MCF 10A (cell line): Measurements from ENCODE around the gene GFOD1. TPM values are rescaled to one million over a fixed set of nuclear protein-coding genes. Genes with fewer than 3 reads are reported as not detected.

Source experiments
- BruUV-seq: library from RNA; stranded (reverse); fragments of 400-500 nt; replicated peaks from 2 replicates; lab custom pipeline; 2021; lab: Mats Ljungman, UMichigan
- CTCF ChIA-PET: fragments of 300-600 bp; sonication (Branson Sonifier 250); formaldehyde crosslinking; extraction: SDS; loops from one replicate; lab custom pipeline; 2021; ENCODE audit warnings: antibody characterized with exemption, inconsistent platforms; lab: Yijun Ruan, JAX
- POLR2A ChIA-PET: fragments of 300-600, 350-650 bp; sonication (Branson Sonifier 250); formaldehyde crosslinking; extraction: SDS; loops from one replicate; lab custom pipeline; 2020; ENCODE audit warnings: antibody characterized with exemption, inconsistent platforms; lab: Yijun Ruan, JAX
- DNase-seq: peaks from one replicate; pipeline ENCODE4 v3.0.0-alpha.2; 2018; ENCODE audit not compliant: unreplicated experiment
- H3K27ac Mint-ChIP-seq: one replicate; pipeline ENCODE4 v1.8.0; 2022; ENCODE audit warnings: mild to moderate bottlenecking, low read depth, mixed read lengths; ENCODE audit not compliant: unreplicated experiment
- H3K27me3 Mint-ChIP-seq: one replicate; pipeline ENCODE4 v1.8.0; 2022; ENCODE audit warnings: mixed read lengths; ENCODE audit not compliant: insufficient read depth, unreplicated experiment
- H3K36me3 Mint-ChIP-seq: one replicate; pipeline ENCODE4 v1.8.0; 2022; ENCODE audit warnings: mild to moderate bottlenecking, moderate library complexity, mixed read lengths; ENCODE audit not compliant: insufficient read depth, unreplicated experiment
- H3K4me1 Mint-ChIP-seq: one replicate; pipeline ENCODE4 v1.8.0; 2022; ENCODE audit warnings: mixed read lengths; ENCODE audit not compliant: insufficient read depth, unreplicated experiment
- H3K4me3 Mint-ChIP-seq: one replicate; pipeline ENCODE4 v1.8.0; 2022; ENCODE audit warnings: mild to moderate bottlenecking, moderate library complexity, mixed read lengths; ENCODE audit not compliant: unreplicated experiment
- H3K9me3 Mint-ChIP-seq: one replicate; pipeline ENCODE4 v1.8.0; 2022; ENCODE audit warnings: mixed read lengths; ENCODE audit not compliant: unreplicated experiment
- intact Hi-C: fragments of 100-400 bp; cut with micrococcal nuclease; formaldehyde crosslinking; loops from 2 replicates; pipeline ENCODE4 v1.14.1; 2022
- total RNA-seq: library from RNA; stranded (reverse); gene quantifications from 2 replicates; pipeline ENCODE4 v1.2.3, GENCODE V29; 2022
- TF ChIP-seq, protein P1 (sequence below): fragments of 200-600 bp; IDR thresholded peaks from one replicate; pipeline ENCODE4 v1.8.0; 2022; ENCODE audit warnings: antibody characterized with exemption, mild to moderate bottlenecking; ENCODE audit not compliant: unreplicated experiment

The GFOD1 gene
- total RNA-seq, 1 experiment from 2014 or later = 9.5 TPM

DNA sequence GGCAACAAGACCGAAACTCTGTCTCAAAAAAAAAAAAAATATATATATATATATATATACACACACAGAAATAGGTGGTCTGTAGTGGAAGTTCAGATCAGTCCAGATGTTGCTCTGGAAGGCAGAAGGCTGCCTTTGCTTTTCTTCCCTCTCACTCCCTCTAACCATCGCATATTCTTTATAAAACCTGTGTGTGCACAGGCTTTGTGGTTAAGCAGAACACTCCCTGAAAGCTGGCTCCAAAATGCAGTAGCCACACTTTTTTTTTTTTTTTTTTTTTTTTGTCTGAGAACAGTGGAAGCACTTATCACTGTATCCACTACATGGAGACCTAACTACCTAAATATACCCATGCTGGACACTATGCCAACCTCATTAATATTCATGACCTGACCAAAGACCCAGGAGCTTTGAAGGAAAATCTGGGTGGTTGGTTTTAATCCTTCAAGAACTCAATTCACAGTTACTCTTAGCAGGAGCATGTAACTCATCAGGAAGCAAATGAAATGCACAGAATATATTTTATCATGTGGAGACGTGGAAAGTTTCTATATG lies 20.0 kb upstream of the GFOD1 start:
- Mint-ChIP-seq H3K36me3 (no peaks in the 10 kb centered on the region), H3K4me3 (no peak overlapping the region), H3K4me1 (no peaks in the 10 kb centered on the region), H3K27me3 (no peaks in the 10 kb centered on the region), H3K9me3 (no peaks in the 10 kb centered on the region), H3K27ac (no peak overlapping the region)
- TF ChIP-seq, protein P1, sequence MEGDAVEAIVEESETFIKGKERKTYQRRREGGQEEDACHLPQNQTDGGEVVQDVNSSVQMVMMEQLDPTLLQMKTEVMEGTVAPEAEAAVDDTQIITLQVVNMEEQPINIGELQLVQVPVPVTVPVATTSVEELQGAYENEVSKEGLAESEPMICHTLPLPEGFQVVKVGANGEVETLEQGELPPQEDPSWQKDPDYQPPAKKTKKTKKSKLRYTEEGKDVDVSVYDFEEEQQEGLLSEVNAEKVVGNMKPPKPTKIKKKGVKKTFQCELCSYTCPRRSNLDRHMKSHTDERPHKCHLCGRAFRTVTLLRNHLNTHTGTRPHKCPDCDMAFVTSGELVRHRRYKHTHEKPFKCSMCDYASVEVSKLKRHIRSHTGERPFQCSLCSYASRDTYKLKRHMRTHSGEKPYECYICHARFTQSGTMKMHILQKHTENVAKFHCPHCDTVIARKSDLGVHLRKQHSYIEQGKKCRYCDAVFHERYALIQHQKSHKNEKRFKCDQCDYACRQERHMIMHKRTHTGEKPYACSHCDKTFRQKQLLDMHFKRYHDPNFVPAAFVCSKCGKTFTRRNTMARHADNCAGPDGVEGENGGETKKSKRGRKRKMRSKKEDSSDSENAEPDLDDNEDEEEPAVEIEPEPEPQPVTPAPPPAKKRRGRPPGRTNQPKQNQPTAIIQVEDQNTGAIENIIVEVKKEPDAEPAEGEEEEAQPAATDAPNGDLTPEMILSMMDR = no peak
- CTCF ChIA-PET = no interaction called here
- intact Hi-C loops = no loop called here
- BruUV-seq = no TSS peak
- POLR2A ChIA-PET = no interaction called here
- DNase-seq = no peak

DNA sequence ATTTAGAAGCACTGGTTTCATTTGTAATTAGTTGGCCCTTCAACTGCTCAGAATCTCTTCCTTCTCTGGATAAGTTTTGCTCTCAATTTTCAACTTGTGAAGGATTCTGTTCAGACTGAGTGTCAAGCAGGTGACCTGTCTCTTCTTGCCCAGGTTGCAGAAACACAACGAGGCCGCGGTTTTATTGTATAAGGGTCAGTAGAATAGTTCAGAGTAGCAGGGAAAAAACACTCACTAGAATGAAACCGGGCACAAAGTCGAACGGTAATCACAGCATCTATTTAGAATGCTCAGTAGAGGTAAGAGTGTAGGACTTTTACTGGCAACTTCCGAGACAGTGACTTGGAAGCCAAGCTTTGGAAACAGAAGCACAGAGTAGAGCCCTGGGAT lies 17.9 kb upstream of the GFOD1 start:
- intact Hi-C loops = no loop called here
- TF ChIP-seq, protein P1 = no peak
- no TSS peak for BruUV-seq
- no peaks in the 10 kb centered on the region for H3K4me1 Mint-ChIP-seq
- H3K27ac Mint-ChIP-seq = no peak overlapping the region
- no peaks in the 10 kb centered on the region for H3K9me3 Mint-ChIP-seq
- H3K4me3 Mint-ChIP-seq = no peak overlapping the region
- ChIA-PET POLR2A (interaction anchor here (0.6 to 2.1 kb wide), 2 partner anchors 69 to 200 kb away, joined by 3 to 5 read pairs; partner anchors contain the start of gene SIRT5), CTCF (interaction anchor here (1.2 kb wide), 1 partner anchor 68 kb away, joined by 3 read pairs; no protein-coding TSS in a partner anchor)
- H3K36me3 Mint-ChIP-seq = no peaks in the 10 kb centered on the region
- no peak for DNase-seq
- no peaks in the 10 kb centered on the region for H3K27me3 Mint-ChIP-seq

DNA sequence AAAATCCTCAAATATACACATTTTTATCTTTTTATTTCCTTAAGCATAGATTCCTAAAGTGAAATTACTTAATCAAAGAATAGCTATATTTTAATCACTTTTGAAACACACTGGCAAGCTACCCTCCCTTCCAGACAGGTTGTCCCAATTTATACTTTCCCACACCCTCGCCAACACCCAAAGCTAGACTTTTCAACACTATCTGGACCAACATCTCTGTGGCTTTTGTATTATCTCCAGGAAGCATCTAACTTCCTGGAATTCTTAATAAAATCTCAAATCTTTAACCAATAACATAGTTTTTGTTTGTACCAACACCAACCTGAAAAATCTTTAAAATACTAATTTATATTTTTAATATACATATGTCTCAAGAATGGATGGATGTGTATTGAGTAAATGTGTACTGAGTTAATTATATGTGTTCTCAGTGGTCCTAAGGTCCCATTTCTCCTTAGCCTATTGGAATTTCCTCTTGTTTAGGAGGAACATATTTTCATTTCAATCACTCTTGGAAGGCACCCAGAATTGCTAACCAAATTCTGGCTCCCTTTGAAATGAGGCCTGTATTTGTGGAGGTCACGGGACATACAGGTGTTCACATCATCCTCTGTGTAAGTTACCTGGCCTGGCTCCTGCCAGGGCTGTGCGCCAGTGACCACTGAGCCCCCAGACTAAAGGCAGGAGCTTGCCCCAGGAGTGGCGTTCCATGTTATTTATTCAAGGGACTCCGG lies 17.4 kb upstream of the GFOD1 start:
- ChIA-PET POLR2A (interaction anchor here (2.1 kb wide), 1 partner anchor 70 kb away, joined by 5 read pairs; the partner anchor contains the start of gene SIRT5), CTCF (interaction anchor here (0.7 to 1.2 kb wide), 2 partner anchors 68 to 229 kb away, joined by 3 read pairs; no protein-coding TSS in a partner anchor)
- no peak overlapping the region for H3K27ac Mint-ChIP-seq
- no peaks in the 10 kb centered on the region for H3K36me3 Mint-ChIP-seq
- H3K9me3 Mint-ChIP-seq = no peaks in the 10 kb centered on the region
- H3K27me3 Mint-ChIP-seq = no peaks in the 10 kb centered on the region
- TF ChIP-seq, protein P1 = no peak
- H3K4me1 Mint-ChIP-seq = no peaks in the 10 kb centered on the region
- BruUV-seq = no TSS peak
- DNase-seq = no peak
- intact Hi-C loops = no loop called here
- H3K4me3 Mint-ChIP-seq = no peak overlapping the region

DNA sequence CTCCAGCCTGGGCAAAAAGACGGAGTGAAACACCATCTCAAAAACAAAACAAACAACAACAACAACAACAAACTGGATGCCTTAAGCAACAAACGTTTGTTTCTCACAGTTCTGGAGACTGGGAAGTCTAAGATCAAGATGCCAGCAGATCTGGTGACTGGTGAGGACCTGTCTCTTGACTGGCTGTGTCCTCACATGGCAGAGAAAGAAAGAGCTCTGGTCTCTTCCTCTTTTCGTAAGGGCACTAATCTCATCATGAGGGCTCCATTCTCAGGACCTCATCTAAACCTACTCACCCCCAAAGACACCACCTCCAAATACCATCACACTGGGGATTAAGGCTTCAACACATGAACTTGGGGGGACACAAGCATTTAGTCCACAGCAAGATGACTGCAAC lies 13.5 kb upstream of the GFOD1 start:
- no peaks in the 10 kb centered on the region for H3K36me3 Mint-ChIP-seq
- CTCF ChIA-PET = interaction anchor here (0.6 kb wide), 1 partner anchor 117 kb away, joined by 4 read pairs; no protein-coding TSS in a partner anchor
- intact Hi-C loops = no loop called here
- peaks cover 6% of the 10 kb centered on the region for H3K4me1 Mint-ChIP-seq
- H3K4me3 Mint-ChIP-seq = no peak overlapping the region
- no peak overlapping the region for H3K27ac Mint-ChIP-seq
- TF ChIP-seq, protein P1 = no peak
- no peaks in the 10 kb centered on the region for H3K9me3 Mint-ChIP-seq
- BruUV-seq = no TSS peak
- H3K27me3 Mint-ChIP-seq = no peaks in the 10 kb centered on the region
- DNase-seq = no peak
- POLR2A ChIA-PET = no interaction called here
